Keratinocyte (primary cell): ENCODE data around the gene TMCO6. TPM values are rescaled to one million over a fixed set of nuclear protein-coding genes. Genes with fewer than 3 reads are reported as not detected.

ENCODE experiments used
- DNase-seq: peaks from one replicate; pipeline ENCODE4 v3.0.0-alpha.2; 2011; ENCODE audit warnings: low read depth, missing footprints, low spot score
- FAIRE-seq: peaks from 2 replicates; lab custom pipeline; 2011; peaks lifted over from hg19 to GRCh38; lab: Jason Lieb, UNC
- H2AFZ ChIP-seq: 2 replicates; pipeline ENCODE4 v1.6.0; 2012; ENCODE audit warnings: low read length, control low read depth, inconsistent platforms; ENCODE audit not compliant: control insufficient read depth
- H3K27ac ChIP-seq: 2 replicates; pipeline ENCODE4 v1.5.1; 2011; ENCODE audit warnings: low read length; ENCODE audit not compliant: control insufficient read depth, insufficient read depth
- H3K27me3 ChIP-seq: 3 replicates; pipeline ENCODE4 v1.6.0; 2011; ENCODE audit warnings: low read length; ENCODE audit not compliant: control insufficient read depth, insufficient read depth; ENCODE audit errors: extremely low read depth
- H3K36me3 ChIP-seq, 2 experiments: 2 replicates in 1 of 2; 3 replicates in 1 of 2; pipeline ENCODE4 v1.5.1; 2011; ENCODE audit warnings: low read length in 2 of 2, mild to moderate bottlenecking in 1 of 2; ENCODE audit not compliant: control insufficient read depth in 2 of 2, insufficient read depth in 2 of 2; ENCODE audit errors: extremely low read depth in 1 of 2
- H3K4me1 ChIP-seq: 3 replicates; pipeline ENCODE4 v1.5.1; 2011; ENCODE audit warnings: low read length; ENCODE audit not compliant: control insufficient read depth, insufficient read depth; ENCODE audit errors: extremely low read depth
- H3K4me2 ChIP-seq: 3 replicates; pipeline ENCODE4 v1.6.0; 2011; ENCODE audit warnings: low read depth, low read length; ENCODE audit not compliant: control insufficient read depth, insufficient read depth; ENCODE audit errors: extremely low read depth
- H3K4me3 ChIP-seq, 3 experiments: fragments of 200-600 bp in 1 of 3; sonication (generic) in 1 of 3; 2 replicates in 2 of 3; 3 replicates in 1 of 3; pipeline ENCODE4 v1.5.1; 2011 to 2016; ENCODE audit warnings: low read length in 3 of 3, mild to moderate bottlenecking in 3 of 3, control low read depth in 2 of 3, inconsistent platforms in 1 of 3, low read depth in 1 of 3, mixed read lengths in 1 of 3, mixed run types in 1 of 3, moderate library complexity in 1 of 3; ENCODE audit not compliant: control insufficient read depth in 2 of 3, insufficient read depth in 2 of 3; ENCODE audit errors: extremely low read depth in 1 of 3
- H3K79me2 ChIP-seq: 2 replicates; pipeline ENCODE4 v1.6.0; 2012; ENCODE audit warnings: low read length; ENCODE audit not compliant: control insufficient read depth, insufficient read depth
- H3K9ac ChIP-seq: 3 replicates; pipeline ENCODE4 v1.6.0; 2011; ENCODE audit warnings: low read length; ENCODE audit not compliant: control insufficient read depth, insufficient read depth; ENCODE audit errors: extremely low read depth
- H3K9me1 ChIP-seq: 3 replicates; pipeline ENCODE4 v1.6.0; 2011; ENCODE audit warnings: low read length; ENCODE audit not compliant: control insufficient read depth, insufficient read depth; ENCODE audit errors: extremely low read depth
- H3K9me3 ChIP-seq: 2 replicates; pipeline ENCODE4 v1.5.1; 2012; ENCODE audit warnings: low read depth, low read length; ENCODE audit not compliant: control insufficient read depth
- H4K20me1 ChIP-seq: 3 replicates; pipeline ENCODE4 v1.6.0; 2011; ENCODE audit warnings: low read length; ENCODE audit not compliant: control insufficient read depth, insufficient read depth; ENCODE audit errors: extremely low read depth
- CTCF ChIP-seq, 3 experiments: IDR thresholded peaks in 1 of 3; conservative IDR thresholded peaks in 1 of 3; optimal IDR thresholded peaks in 1 of 3; 2 replicates in 2 of 3; 3 replicates in 1 of 3; pipeline versions ENCODE3 to v1.5.1; 2011; ENCODE audit warnings: low read length in 3 of 3, mild to moderate bottlenecking in 3 of 3, moderate library complexity in 2 of 3, control low read depth in 1 of 3, inconsistent platforms in 1 of 3; ENCODE audit not compliant: insufficient read depth in 2 of 3; ENCODE audit errors: extremely low read depth in 1 of 3
- EZH2 ChIP-seq: IDR thresholded peaks from one replicate; pipeline ENCODE4 v1.6.1; 2012; ENCODE audit warnings: inconsistent platforms, mild to moderate bottlenecking, low read length, moderate library complexity
- dilution Hi-C: fragments of 300-500 bp; cut with MboI; formaldehyde crosslinking; loops from one replicate; pipeline ENCODE4 v1.7.0; 2020; ENCODE audit warnings: low sequenced_read_pairs; ENCODE audit not compliant: extremely low pct_ligation_motif_present
- polyA plus RNA-seq, 5 experiments: library from polyadenylated mRNA; depleted of rRNA in 3 of 5; stranded (reverse) in 3 of 5; stranded (forward) in 1 of 5; unstranded in 1 of 5; fragments of >200 nt; gene quantifications; 1 replicate in 1 of 5; 2 replicates in 3 of 5; 3 replicates in 1 of 5; pipeline versions ENCODE4 v1.2.1 to v1.2.3, GENCODE V29; 2011 to 2012; ENCODE audit warnings: missing spikeins in 2 of 5, low read depth in 1 of 5, low replicate concordance in 1 of 5

The TMCO6 gene
- polyA plus RNA-seq, 1 donor (not counting 4 experiments of a cell fraction or from before 2014, with no cell fraction given) = 7.6 TPM

DNA sequence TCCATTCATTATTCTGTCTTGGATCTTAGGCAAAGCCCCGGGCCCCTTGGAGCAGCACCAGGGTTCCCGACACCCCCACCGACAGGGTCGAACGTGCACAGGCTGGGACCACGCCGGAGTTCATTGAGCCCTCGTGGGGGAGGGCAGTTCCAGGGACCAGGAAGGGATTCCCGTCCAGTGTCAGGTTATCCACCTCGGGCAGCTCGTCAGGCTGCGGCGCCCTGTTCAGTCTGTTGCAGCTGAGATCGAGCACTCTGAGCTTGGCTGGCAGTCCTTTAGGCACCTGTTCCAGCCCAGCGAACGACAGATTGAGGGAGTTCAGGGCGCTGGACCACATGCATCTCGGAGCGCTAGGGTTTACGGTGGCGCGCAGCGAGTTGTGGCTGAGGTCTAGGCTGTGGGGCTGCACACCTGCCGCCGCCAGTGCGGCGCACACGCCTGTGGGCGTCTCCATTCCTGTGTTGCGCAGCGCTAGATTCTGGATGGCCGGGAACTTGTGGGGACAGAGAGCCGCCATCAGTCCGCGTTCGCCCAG lies 7.4 kb upstream of the TMCO6 start:
- no peaks in the 10 kb centered on the region for H4K20me1 ChIP-seq
- H3K36me3 ChIP-seq = no peaks in the 10 kb centered on the region
- TF ChIP-seq CTCF (optimal IDR thresholded peaks at IDR 0.05 in 1 of 3, IDR thresholded peaks at IDR 0.05 in 1 of 3, conservative IDR thresholded peaks at IDR 0.05 in 1 of 3; ENCODE audit: extremely low read depth in 1 of 3, insufficient read depth in 2 of 3, low read length in 3 of 3) (no peak), EZH2 (no peak)
- no peaks in the 10 kb centered on the region for H3K9me3 ChIP-seq
- H3K4me3 ChIP-seq = peak overlapping the region; percentile 12 to 75 (median 32)
- H2AFZ ChIP-seq = peak overlapping the region; percentile 90
- dilution Hi-C loops = no loop called here
- peaks cover 21% of the 10 kb centered on the region for H3K4me1 ChIP-seq
- H3K9ac ChIP-seq = peak overlapping the region; percentile 39
- H3K9me1 ChIP-seq = no peaks in the 10 kb centered on the region
- H3K79me2 ChIP-seq = no peaks in the 10 kb centered on the region
- H3K27ac ChIP-seq = no peak overlapping the region
- peak overlapping the region; percentile 94 for H3K4me2 ChIP-seq
- DNase-seq (no peak), FAIRE-seq (no peak)
- H3K27me3 ChIP-seq = peaks cover 7% of the 10 kb centered on the region

DNA sequence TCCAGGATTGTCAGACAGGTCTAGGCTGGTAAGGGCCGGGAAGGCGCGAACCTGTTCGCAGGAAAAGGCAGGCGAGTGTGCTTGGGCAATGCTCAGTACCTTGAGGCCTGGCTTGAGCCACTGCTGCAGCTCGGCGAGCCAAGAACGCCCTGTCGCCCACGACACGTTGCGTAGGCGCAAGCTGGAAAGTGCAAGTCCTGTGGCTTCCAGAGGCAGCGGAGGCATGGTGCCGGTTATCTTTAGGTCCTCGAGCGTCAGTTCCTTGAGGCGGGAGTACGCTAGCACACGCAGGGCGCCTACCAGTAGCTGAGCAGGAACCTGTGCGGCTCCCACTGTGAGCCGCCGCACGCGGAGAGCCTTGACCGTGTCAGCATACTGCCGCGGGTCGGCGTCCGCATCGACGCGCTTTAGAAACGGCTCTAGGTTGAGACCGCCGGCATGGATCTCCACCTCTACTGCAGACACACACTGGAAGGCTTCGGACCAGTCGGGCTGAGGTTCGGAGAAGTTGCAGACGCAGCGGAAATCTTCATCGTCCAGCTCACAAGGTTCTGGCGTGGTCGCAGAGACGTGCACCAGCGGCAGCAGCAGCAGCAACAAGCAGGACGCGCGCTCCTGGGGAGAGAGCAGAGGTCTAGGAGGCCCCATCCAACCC lies 6.8 kb upstream of the TMCO6 start:
- dilution Hi-C loops = no loop called here
- Histone ChIP-seq H3K4me3 (peak overlapping the region; percentile 12 to 75 (median 36)), H3K4me2 (peak overlapping the region; percentile 94), H3K9me3 (no peaks in the 10 kb centered on the region), H4K20me1 (no peaks in the 10 kb centered on the region), H3K27me3 (peaks cover 7% of the 10 kb centered on the region), H3K4me1 (peaks cover 21% of the 10 kb centered on the region), H3K36me3 (no peaks in the 10 kb centered on the region), H2AFZ (peak overlapping the region; percentile 90), H3K79me2 (no peaks in the 10 kb centered on the region), H3K27ac (no peak overlapping the region), H3K9me1 (no peaks in the 10 kb centered on the region), H3K9ac (peak overlapping the region; percentile 48)
- no peak for FAIRE-seq
- no peak for DNase-seq
- TF ChIP-seq EZH2 = no peak
- TF ChIP-seq CTCF (optimal IDR thresholded peaks at IDR 0.05 in 1 of 3, IDR thresholded peaks at IDR 0.05 in 1 of 3, conservative IDR thresholded peaks at IDR 0.05 in 1 of 3; ENCODE audit: extremely low read depth in 1 of 3, insufficient read depth in 2 of 3, low read length in 3 of 3) = no peak
